A673 (cell line): ENCODE measurements around the gene FA2H. TPM values are rescaled to one million over a fixed set of nuclear protein-coding genes. Genes with fewer than 3 reads are reported as not detected.

Experiments
- BruUV-seq: library from RNA; stranded (reverse); fragments of 400-500 nt; replicated peaks from 2 replicates; lab custom pipeline; 2021; lab: Mats Ljungman, UMichigan
- CTCF ChIA-PET: fragments of 300-600 bp; sonication (Branson Sonifier 250); formaldehyde crosslinking; loops from one replicate; lab custom pipeline; 2022; ENCODE audit warnings: antibody characterized with exemption; lab: Charles Lee
- POLR2A ChIA-PET: fragments of 300-600 bp; sonication (Branson Sonifier 250); formaldehyde crosslinking; loops from one replicate; lab custom pipeline; 2022; ENCODE audit warnings: antibody characterized with exemption; ENCODE audit not compliant: low non-redundant PET; lab: Charles Lee
- DNase-seq: peaks from one replicate; pipeline ENCODE4 v3.0.0-alpha.2; 2015; ENCODE audit warnings: low spot score
- H3K27ac ChIP-seq: fragments of 200-600 bp; sonication (generic); 2 replicates; pipeline ENCODE4 v1.5.1; 2016; ENCODE audit warnings: mixed run types, low read depth, mild to moderate bottlenecking, mixed read lengths, antibody characterized with exemption, low read length; ENCODE audit not compliant: poor library complexity, severe bottlenecking
- H3K27me3 ChIP-seq: fragments of 200-600 bp; sonication (generic); replicated peaks from 2 replicates; pipeline ENCODE4 v1.6.1; 2017; ENCODE audit warnings: mixed run types, low read depth, mild to moderate bottlenecking, mixed read lengths, antibody characterized with exemption, low read length; ENCODE audit not compliant: insufficient read depth, poor library complexity
- H3K36me3 ChIP-seq: fragments of 200-600 bp; sonication (generic); 2 replicates; pipeline ENCODE4 v1.6.1; 2016; ENCODE audit warnings: mixed run types, mild to moderate bottlenecking, mixed read lengths, antibody characterized with exemption, low read length; ENCODE audit not compliant: insufficient read depth, poor library complexity, severe bottlenecking
- H3K4me1 ChIP-seq: fragments of 200-600 bp; sonication (generic); 2 replicates; pipeline ENCODE4 v1.6.1; 2017; ENCODE audit warnings: mixed run types, mild to moderate bottlenecking, mixed read lengths, antibody characterized with exemption, low read length; ENCODE audit not compliant: insufficient read depth, poor library complexity, severe bottlenecking
- H3K4me3 ChIP-seq: fragments of 200-600 bp; sonication (generic); 2 replicates; pipeline ENCODE4 v1.5.1; 2016; ENCODE audit warnings: low read depth, mixed run types, mild to moderate bottlenecking, mixed read lengths, low read length; ENCODE audit not compliant: poor library complexity, severe bottlenecking
- H3K9me3 ChIP-seq: fragments of 200-600 bp; sonication (generic); 2 replicates; pipeline ENCODE4 v1.6.1; 2016; ENCODE audit warnings: mixed run types, low read depth, mild to moderate bottlenecking, mixed read lengths, antibody characterized with exemption, low read length; ENCODE audit not compliant: poor library complexity, severe bottlenecking
- CTCF ChIP-seq: fragments of 300-800, 200-600 bp; sonication (generic); conservative IDR thresholded peaks from 2 replicates; pipeline ENCODE4 v1.5.1; 2017; ENCODE audit warnings: low read depth, mild to moderate bottlenecking, antibody characterized with exemption, low read length, moderate library complexity, mixed read lengths
- EZH2 ChIP-seq: fragments of 200-600 bp; sonication (generic); IDR thresholded peaks from 2 replicates; pipeline ENCODE4 v1.6.1; 2017; ENCODE audit warnings: borderline replicate concordance, low read depth, mild to moderate bottlenecking, mixed read lengths, antibody characterized with exemption, low read length; ENCODE audit not compliant: poor library complexity, severe bottlenecking
- intact Hi-C: fragments of 100-400 bp; cut with micrococcal nuclease; formaldehyde crosslinking; loops from one replicate; pipeline ENCODE4 v1.10.0; 2022; ENCODE audit not compliant: unreplicated experiment
- total RNA-seq: library from RNA; stranded (reverse); gene quantifications from 2 replicates; pipeline ENCODE4 v1.2.3, GENCODE V29; 2021

The FA2H gene
- total RNA-seq, 1 experiment from 2014 or later, result not detected

DNA sequence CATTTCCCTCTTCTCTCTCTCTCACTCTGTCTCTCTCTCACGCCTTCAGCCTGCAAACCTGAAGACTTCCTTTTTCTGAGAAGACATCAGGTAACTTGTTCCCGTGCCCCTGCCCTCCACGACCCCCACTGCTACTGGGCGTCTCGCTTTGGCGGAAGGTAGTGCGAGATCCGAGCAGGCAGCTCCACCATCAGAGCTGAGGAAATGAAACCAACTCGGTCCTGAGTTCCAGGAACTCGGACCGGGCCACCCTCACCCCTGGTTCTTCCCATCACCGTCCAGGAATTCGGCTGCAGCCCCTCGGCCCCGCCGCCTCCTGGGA, 74.5 kb downstream of the FA2H start:
- H3K27ac ChIP-seq, result peak overlapping the region; percentile 48
- H3K4me1 ChIP-seq, result peaks cover 10% of the 10 kb centered on the region
- peak; percentile 17 for DNase-seq
- no peaks in the 10 kb centered on the region for H3K36me3 ChIP-seq
- peak overlapping the region; percentile 60 for H3K4me3 ChIP-seq
- TF ChIP-seq EZH2 (no peak), CTCF (no peak)
- intact Hi-C loops, result no loop called here
- POLR2A ChIA-PET, result interaction anchor here (0.5 kb wide), 1 partner anchor 265 kb away, joined by 5 read pairs; no protein-coding TSS in a partner anchor
- CTCF ChIA-PET, result interaction anchor here (0.6 kb wide), 1 partner anchor 16 kb away, joined by 4 read pairs; no protein-coding TSS in a partner anchor
- H3K9me3 ChIP-seq, result no peaks in the 10 kb centered on the region
- no TSS peak for BruUV-seq
- no peaks in the 10 kb centered on the region for H3K27me3 ChIP-seq

- TF ChIP-seq CTCF, result no peak
- no peak for TF ChIP-seq EZH2
- no TSS peak for BruUV-seq
Observed at GRCh38 chr16:74699666-74700065, 75.0 kb downstream of the FA2H start.

DNA sequence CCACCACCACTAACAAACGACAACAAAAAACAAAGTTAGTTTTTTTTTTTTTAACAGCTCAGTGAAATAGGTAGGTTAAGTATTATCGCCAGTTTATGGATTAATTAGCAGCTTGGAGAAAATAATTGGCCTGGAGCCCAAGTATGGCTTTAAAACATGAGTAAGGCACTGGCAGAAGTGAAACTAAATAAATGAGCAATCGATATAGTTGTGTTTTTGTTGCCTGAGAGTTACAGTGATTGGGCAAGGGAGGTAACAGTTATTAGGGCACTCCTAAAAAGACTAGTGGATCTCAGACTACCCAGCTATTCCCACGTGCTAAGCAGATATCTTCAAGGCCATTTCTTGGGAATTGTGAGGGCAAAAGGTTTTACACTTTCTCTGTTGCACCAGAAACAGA, 76.4 kb downstream of the FA2H start:
- peak overlapping the region; percentile 8 for H3K4me3 ChIP-seq
- H3K27ac ChIP-seq, result no peak overlapping the region
- ChIA-PET POLR2A (no interaction called here), CTCF (interaction anchor here (0.6 kb wide), 1 partner anchor 25 kb away, joined by 3 read pairs; no protein-coding TSS in a partner anchor)
- H3K9me3 ChIP-seq, result no peaks in the 10 kb centered on the region
- no peaks in the 10 kb centered on the region for H3K36me3 ChIP-seq
- DNase-seq, result no peak
- BruUV-seq, result no TSS peak
- no peaks in the 10 kb centered on the region for H3K27me3 ChIP-seq
- H3K4me1 ChIP-seq, result peaks cover 10% of the 10 kb centered on the region
- intact Hi-C loops, result no loop called here
- TF ChIP-seq CTCF (no peak), EZH2 (no peak)

More at GRCh38 chr16:74699666-74700065, 75.0 kb downstream of the FA2H start:
- H3K9me3 ChIP-seq, result no peaks in the 10 kb centered on the region
- H3K27ac ChIP-seq, result no peak overlapping the region
- intact Hi-C loops, result no loop called here
- POLR2A ChIA-PET, result interaction anchor here (0.5 kb wide), 1 partner anchor 265 kb away, joined by 5 read pairs; no protein-coding TSS in a partner anchor
- CTCF ChIA-PET, result interaction anchor here (0.6 kb wide), 1 partner anchor 16 kb away, joined by 4 read pairs; no protein-coding TSS in a partner anchor
- no peak for DNase-seq
- peaks cover 10% of the 10 kb centered on the region for H3K4me1 ChIP-seq
- no peaks in the 10 kb centered on the region for H3K27me3 ChIP-seq
- H3K36me3 ChIP-seq, result no peaks in the 10 kb centered on the region
- H3K4me3 ChIP-seq, result peak overlapping the region; percentile 60
